ENCODE measurements around the gene PLOD1.

The PLOD1 gene

DNA sequence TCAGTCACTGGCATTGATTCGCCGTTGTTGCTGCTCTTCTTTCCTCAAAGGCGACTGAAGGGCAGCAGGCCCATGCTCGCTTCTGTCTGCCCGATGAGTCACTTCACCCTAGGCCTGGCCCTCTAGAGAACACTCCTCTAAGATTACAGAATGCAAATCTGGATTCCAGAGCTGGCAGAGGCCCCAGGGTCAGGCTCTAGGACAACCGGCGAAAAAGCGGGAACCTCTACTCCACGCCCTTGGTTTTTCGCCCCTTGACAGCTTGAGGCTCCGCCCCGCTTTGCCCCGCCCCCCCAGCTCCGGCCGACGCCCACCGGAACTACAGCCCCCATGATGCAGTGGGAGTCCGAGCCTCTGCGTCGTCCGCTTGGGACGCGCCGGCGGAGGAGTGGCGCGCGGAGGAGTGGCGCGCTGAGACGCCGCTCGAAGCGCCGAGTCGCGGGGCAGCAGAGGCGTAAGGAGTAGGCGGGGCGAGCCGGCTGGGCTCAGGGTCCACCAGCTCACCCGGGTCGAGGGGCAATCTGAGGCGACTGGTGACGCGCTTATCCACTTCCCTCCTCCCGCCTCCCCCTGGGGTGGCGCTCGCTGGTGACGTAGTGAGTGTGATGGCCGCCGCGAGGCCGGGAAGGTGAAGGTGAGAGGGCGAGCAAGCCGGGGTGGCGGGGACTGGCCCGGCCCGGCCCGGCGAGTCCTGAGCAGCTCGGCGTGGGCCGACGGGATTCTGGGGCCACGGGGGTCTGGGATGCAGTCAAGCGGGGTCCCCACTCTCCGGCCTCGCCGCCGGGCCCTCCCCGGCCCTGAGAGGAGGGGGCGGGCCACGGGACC, 45.5 kb downstream of the PLOD1 start, which contains the start of gene MFN2:
Gene MFN2 (plus strand): TSS at position 594 of the 825 bp plus-strand sequence. CDS start 8,725 bp downstream, outside the sequence.
- peak; percentile 98 for DNase-seq (ENCODE audit: low spot score)

DNA sequence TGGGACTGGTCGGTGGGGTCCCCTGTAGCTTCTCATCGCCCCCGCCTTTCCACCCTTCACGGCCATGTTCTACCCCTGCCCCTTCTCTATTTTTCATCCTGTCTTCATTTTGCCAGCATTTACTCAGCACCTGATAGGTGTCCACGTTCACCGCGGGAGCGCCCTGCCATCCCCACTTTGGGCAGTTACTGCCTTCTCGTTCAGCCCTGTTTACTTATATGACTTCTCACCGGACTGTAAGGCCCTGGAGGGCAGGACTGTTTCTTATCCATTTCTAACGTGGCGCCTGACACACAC, 46.1 kb downstream of the PLOD1 start:
- DNase-seq (ENCODE audit: low spot score), result no peak

DNA sequence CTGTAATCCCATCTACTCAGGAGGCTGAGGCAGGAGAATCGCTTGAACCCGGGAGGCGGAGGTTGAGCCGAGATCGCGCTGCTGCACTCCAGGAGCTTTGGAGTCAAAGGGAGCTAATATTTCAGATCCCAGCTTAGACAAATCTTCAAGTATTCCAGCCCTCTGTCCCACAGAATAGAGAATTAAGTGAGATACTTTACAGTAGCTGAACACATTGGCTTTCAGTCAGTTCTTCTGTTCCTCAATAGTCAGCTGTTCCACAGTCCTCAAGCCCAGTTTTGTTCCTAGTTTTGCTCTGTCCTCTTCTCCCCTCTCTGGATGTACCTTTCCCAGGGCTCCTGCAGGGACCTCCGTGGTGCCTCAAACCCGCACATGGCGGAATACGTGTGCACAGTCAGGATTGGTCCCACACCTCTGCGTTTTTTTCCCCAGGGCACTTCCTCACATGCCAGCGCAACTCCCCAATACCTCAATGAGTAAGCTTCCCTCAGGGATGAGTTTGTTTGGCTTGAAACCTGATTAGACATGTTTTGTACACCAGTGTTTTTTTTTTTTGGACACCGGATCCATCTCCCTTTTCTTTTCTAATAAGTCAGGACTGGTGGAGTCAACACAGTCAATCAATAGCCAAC, 47.0 kb downstream of the PLOD1 start:
- no peak for DNase-seq (ENCODE audit: low spot score)

DNA sequence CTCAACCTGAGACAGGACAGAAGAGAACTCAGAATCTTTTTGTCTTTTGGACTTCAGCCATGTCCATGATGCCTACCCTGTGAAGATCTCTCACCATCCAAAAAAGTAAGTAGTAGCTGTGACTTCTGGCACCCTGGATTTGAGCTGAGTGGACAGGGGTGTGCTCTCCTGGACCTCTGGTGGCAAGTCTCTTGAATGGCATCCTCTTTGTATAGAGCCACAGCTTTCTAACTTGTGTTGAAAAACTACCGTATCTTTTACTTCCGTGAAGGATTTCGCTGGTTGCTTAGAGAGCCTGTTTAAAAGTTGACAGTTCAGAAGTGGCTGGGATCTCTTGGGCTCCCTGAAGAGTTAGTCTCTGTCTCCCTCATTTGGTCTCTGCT, 47.5 kb downstream of the PLOD1 start:
- DNase-seq (ENCODE audit: low spot score), result peak; percentile 52

DNA sequence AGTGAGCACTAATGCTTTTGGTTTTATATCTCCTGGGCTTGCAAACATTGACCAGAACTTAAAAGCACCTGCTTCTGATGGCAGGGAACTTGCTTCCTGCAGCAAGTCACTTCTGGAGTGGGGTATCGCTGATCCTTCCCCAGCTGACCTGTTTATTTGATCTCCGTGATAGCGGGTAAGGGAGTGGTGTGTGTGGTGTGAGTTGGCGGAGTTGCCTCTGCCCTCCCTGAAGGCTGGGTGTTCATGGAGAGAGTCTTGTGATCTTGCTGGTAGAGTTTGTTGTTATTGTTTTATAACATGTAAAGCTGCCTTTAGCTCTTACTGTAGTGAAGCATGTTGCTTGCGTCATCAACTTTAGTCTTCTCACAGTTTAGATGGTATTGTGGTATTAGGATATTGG, 49.6 kb downstream of the PLOD1 start:
- DNase-seq (ENCODE audit: low spot score), result no peak

DNA sequence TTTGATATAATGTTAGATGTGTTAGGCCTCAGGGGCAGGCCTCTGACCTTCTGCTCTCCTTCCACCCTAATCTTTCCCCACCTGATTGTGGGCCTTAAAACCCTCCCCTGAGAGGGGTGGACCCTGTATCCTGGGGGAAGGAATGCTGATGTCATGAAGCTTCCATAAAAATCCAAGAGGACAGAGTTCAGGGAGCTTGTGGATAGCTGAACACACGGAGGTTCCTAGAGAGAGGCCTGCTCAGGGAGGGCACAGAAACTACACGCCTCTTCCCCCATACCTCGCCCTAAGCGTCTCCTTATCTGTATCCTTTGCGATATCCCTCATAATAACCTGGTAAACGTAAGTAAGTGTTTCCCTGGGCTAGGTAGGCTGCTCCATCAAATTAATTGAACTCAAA, 50.1 kb downstream of the PLOD1 start:
- no peak for DNase-seq (ENCODE audit: low spot score)

DNA sequence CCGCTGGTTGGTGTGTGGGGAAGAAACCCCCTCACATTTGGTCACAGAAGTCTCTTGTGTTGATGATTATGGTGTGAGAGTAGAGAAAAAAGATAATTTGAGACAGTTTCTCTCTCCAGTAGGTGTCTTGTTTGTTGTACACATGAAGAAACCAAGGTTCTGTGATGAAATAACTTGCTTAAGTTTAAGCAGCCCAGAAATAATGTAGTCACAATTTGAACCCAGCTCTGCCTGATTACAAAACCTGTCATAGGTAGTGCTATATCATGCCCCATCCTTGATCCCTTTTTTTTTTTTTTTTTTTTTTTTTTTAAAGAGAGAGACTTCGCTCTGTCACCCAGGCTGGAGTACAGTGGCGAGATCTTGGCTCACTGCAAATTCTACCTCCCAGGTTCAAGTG, 50.7 kb downstream of the PLOD1 start:
- DNase-seq (ENCODE audit: low spot score), result no peak

DNA sequence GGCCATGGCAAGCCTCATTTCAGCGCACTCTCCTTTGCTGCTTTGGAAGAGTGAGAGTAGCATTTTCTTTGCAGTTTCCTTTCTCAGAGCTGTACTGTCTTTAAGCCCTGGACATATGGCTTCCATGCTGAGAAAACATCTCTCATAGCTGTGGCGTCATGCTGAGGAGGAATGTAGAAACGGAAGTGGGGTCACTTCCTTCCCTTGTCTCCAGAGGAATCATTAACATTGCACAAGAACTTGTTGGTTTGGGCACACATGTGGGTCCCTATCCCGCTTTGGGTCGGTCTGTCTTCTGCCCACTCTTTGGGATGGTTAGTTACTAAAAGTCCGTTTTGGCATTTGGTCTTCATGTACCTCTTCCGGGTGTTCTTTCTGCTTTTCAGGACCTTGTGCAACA, 51.3 kb downstream of the PLOD1 start:
- peak; percentile 66 for DNase-seq (ENCODE audit: low spot score)

DNA sequence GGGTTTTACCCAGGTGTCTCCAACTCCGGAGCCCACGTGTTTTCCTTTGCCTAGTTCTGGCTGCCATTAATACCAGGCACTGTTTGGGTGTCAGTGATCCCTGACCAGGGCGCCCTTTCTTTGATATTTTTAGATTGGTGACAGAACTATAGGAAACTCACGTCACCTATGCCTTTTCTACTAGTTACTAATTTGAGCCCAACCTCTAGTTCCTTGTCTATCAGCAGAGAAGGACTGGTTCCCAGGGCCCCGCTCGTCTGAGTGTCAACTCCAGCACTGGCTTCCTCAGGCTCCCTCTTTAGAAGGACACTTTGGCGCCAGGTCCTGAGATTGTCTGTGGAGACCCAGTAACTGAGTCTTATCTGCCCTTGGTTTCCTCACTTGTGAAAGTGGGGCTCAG, 55.2 kb downstream of the PLOD1 start:
- no peak for DNase-seq (ENCODE audit: low spot score)

DNA sequence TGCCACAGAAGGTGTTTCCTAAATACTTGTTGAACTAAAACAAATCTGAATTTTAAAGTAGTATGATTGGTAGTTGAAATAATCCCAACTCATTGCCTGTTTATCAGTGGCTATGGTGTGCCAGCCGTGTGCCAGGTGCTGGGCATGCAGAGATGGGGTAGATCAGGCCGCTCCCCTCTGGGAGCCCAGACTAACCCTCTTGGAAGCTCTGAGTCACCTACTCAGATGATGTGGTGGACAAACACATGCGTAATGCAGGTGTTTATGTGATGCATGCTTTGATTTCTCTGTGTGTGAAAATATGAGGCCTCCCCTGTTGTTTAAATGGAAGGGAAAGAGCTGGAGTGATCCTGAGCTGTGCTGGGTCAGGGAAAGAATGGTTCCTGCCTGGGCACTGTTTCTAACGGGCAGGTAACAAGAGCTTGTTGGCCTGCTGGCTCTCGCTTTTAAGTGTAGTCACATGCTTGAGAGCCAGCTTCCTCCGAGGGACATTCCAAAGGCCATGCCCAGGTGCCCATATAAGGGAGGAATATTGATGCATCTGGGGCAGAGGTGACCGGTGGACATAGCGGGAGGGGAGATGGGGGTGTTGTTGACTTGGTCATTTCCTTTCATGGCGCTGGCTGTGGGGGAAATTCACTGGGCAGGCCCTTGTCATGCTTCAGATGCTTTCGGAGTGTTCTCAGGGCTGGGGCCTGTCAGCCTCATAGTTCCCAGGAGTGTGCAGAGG, 56.0 kb downstream of the PLOD1 start:
- no peak for DNase-seq (ENCODE audit: low spot score)

DNA sequence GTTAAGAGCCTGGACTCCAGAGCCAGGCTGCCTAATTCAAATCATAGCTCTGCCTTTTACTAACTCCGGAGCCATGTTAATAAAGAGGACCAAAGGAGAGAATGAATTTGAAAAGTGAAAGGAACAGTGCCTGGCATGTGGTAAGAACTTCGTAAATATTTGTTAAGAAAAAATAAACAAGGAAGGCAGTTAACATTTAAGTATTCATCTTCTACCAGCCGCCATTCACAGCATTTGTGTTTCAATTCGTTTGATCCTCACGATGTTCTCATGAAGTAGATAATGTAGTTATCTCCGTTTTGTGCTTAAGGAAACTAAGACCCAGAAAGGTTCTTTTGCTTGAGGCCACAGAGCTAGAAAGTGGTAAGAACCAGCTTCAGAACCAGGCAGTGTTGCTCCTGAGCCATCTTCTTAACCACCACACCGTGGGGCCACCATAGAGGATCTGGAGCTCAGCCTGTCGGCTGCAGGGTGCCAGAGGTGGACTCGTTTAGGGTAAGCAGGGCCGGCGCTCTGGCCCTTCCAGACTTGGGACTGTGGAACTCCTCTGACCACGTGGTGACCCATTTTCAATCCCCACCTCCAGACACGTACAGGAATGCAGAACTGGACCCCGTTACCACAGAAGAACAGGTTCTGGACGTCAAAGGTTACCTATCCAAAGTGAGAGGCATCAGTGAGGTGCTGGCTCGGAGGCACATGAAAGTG, 57.6 kb downstream of the PLOD1 start:
- DNase-seq (ENCODE audit: low spot score), result no peak

DNA sequence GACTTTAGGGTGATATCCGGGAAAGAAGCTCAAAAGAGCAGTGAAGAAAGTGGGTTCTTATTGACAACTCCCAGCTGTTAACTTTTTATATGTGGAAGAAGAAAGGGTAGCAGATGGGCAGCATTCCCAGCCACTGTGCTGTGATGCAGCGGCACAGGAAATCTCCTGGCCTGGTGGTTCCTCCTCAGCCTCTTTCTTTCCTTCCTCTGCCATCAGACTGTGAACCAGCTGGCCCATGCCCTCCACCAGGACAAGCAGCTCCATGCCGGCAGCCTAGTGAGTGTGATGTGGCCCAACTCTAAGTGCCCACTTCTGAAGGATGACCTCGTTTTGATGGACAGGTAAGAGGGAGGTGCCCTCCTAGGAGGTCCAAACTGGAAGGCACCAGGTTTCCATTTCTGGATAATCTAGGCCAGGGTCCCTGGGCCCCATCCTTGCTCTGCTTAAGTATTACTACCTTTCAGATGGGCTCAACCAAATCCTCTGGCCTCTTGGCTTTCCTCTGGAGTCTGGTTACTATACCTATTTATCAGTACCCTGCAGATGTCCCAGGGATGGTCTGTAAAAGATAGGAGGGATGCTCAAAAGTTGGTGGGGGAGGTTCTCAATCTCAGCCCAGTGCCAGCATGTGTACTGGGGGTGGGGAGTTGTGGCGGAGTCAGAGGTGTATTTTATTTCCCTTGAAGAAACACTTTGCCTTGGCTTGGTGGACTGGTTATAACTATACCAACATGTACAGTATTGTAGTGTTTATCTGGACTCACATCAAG, 62.7 kb downstream of the PLOD1 start:
- DNase-seq (ENCODE audit: low spot score), result no peak

DNA sequence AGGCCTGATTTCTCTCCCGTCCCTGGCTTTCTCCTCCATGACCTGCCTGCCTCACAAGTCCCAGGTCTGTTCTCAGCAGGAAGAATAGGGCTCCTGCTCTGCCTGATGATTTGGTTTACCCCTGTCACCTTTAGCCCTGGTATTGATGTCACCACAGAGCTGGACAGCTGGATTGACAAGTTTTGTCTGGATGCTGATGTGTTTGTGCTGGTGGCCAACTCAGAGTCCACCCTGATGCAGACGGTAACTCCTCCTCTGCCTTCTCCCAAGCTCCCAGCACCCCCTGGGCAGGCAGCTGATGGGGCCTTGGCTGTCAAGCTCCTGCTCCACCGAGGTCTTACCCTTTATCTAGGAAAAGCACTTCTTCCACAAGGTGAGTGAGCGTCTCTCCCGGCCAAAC, 64.1 kb downstream of the PLOD1 start:
- DNase-seq (ENCODE audit: low spot score), result no peak

DNA sequence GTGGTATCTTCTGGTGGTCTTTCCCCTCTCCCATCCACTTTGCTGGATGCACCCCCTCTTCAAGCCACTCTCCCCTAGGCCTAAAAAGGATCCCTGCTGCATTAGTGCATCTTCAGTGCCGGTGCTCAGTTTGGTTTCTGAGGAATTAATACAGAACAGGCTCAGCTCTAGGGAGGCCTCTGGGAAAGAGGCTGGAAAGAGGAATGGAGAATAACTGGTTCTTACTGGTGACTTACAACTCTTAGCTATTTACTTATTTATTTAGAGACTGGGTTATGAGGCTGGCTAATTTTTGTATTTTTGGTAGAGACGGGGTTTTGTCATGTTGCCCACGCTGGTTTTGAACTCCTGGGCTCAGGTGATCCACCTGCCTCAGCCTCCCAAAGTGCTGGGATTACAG, 64.7 kb downstream of the PLOD1 start:
- no peak for DNase-seq (ENCODE audit: low spot score)

DNA sequence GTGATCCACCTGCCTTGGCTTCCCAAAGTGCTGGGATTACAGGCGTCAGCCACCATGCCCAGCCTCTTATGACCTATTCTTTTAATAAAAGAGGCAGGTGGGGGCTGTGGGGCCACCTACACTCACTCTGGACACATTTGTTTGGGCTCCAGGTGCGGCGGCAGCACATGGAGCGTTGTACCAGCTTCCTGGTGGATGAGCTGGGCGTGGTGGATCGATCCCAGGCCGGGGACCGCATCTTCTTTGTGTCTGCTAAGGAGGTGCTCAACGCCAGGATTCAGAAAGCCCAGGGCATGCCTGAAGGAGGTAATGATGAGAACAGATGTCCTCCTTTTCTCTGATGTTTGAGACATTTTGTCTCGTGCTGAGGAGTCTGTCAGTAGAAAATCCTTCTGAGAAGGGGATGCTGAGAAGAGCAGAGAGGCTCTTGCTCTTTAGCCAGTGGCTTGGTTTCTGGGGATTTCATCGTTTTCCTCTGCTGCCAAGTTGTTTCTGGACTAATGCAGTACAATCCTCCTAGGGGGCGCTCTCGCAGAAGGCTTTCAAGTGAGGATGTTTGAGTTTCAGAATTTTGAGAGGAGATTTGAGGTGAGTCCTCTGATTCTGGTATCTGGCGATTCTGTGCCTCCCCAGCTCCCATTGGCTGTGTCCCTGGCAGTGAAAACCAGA, 66.9 kb downstream of the PLOD1 start:
- peak; percentile 38 for DNase-seq (ENCODE audit: low spot score)

DNA sequence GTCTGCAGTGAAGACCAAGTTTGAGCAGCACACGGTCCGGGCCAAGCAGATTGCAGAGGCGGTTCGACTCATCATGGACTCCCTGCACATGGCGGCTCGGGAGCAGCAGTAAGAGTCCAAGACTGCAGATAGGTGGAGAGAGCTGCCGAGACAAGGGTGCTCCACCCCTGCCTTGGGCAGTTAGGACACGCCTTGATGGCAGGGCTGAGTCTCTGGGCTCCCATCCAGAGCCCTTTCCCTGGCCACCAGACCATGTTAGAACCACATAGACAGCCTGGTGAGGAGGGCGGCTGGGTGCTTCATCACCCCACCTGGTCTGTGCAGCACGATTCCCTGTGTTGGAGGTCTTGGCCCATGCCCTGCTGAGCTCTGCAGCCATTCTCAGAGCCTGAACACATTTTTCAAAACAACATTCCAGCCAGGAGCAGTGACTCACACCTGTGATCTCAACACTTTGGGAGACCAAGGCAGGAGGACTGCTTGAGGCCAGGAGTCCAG, 67.5 kb downstream of the PLOD1 start:
- no peak for DNase-seq (ENCODE audit: low spot score)

DNA sequence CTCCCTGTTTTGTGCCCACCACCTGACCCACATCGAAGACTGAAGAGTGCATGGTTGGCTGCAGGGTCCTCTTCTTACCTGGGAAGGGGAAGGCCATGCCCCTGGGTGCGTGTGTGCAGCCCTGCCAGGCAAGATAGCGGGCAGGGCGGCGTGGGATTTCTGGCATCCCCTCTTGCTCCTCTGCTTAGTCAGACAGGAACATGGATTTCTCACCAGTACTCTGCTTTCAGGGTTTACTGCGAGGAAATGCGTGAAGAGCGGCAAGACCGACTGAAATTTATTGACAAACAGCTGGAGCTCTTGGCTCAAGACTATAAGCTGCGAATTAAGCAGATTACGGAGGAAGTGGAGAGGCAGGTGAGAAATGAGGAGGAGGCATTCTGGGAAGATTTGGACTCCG, 69.2 kb downstream of the PLOD1 start:
- no peak for DNase-seq (ENCODE audit: low spot score)

DNA sequence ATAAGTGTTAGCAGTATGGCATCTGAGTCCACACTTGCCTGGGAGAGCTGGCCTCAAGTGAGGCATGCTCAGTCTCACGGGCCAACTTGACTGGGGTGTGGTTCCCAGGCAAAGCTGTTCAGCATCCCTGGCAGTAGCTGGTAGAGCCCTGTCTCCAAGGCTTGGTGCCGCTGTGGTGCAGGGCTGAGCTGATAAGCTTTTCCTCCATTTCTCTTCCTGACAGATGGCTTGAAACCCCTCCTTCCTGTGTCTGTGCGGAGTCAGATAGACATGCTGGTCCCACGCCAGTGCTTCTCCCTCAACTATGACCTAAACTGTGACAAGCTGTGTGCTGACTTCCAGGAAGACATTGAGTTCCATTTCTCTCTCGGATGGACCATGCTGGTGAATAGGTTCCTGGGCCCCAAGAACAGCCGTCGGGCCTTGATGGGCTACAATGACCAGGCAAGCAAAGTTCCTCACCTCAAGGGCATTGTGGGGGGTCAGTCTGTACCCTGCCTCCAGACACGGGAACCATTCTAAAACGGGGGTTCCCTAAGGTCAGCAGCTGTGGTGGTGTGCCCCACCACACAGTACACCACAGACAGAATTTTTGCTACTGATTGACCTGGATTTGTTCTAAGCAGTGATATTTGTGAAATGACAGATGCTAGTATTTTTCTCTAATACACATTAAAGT, 71.1 kb downstream of the PLOD1 start:
- DNase-seq (ENCODE audit: low spot score), result no peak

DNA sequence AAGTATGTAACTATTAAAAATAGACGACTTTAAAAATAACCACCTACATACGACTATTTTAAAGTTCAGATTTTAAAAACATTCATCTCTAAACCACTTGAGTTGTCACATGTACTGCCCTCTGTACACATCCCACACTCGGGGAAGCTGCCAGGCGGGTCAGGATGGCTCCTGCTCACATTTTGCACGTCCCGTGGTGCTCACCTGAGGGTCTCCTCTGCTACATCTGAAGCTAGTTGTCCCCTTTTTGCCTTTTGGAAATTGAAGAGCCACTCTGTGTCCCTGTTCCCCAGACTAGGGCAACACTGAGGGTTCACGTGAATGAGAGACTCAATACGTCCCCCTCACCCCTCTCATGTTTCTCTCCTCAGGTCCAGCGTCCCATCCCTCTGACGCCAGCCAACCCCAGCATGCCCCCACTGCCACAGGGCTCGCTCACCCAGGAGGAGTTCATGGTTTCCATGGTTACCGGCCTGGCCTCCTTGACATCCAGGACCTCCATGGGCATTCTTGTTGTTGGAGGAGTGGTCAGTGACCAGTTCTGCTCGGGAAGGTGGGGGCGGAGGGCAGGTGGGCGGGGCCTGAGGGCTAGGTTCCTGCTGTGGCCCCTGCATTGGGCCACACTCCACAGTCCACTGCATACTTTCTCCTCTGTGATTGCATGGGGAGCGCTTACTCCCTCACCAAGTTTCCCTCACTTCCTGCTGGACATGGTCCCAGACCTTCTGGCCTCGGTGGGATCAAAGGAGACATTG, 71.8 kb downstream of the PLOD1 start:
- DNase-seq (ENCODE audit: low spot score), result no peak

DNA sequence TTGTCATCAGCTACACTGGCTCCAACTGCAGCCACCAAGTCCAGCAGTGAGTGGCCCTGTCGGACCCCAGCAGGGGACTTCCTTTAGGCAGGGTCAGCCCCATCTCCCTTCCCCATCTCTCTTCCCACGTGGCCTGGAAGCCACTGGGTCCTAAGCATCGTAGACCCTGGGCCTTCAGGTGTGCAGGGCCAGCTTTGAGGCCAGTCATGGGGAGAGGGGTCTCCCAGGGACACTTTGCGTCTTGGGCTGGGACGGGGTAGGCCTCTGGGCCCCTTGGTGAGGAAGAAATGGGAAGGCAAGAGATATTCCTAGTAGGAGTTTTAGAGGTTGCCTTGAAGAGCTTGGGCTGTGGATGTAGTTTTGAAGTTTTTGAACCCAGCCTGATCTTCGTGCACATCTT, 72.7 kb downstream of the PLOD1 start:
- DNase-seq (ENCODE audit: low spot score), result no peak
